NCI-H748 (cell line): Measurements from ENCODE around the gene DSCAM.
"Not testable (repeated sequence)": the region's sequence is repeated elsewhere in the genome, so short reads cannot be mapped to it uniquely, and the experiment has no call there.

Experiments used
- DNase-seq: peaks from one replicate; lab custom pipeline; 2025; ENCODE audit not compliant: unreplicated experiment; lab: John Stamatoyannopoulos, UW

DSCAM gene

GRCh38 chr21:40337981-40338380, 509.0 kb downstream of the DSCAM start:
- no peak for DNase-seq

- peak; percentile 96 for DNase-seq
Observed at GRCh38 chr21:40335704-40336103, 511.3 kb downstream of the DSCAM start.

- no peak for DNase-seq
Observed at GRCh38 chr21:40334159-40334558, 512.8 kb downstream of the DSCAM start.

- DNase-seq, result peak; percentile 61
Observed at GRCh38 chr21:40333731-40334130, 513.2 kb downstream of the DSCAM start.

- no peak for DNase-seq
Observed at GRCh38 chr21:40331804-40332203, 515.2 kb downstream of the DSCAM start.

GRCh38 chr21:40331172-40331571, 515.8 kb downstream of the DSCAM start:
- no peak for DNase-seq

GRCh38 chr21:40324389-40324788, 522.6 kb downstream of the DSCAM start:
- DNase-seq, result no peak

- DNase-seq, result not testable (repeated sequence)
Observed at GRCh38 chr21:40320718-40321117, 526.2 kb downstream of the DSCAM start.

GRCh38 chr21:40318371-40318770, 528.6 kb downstream of the DSCAM start:
- no peak for DNase-seq

- no peak for DNase-seq
Observed at GRCh38 chr21:40316104-40316503, 530.9 kb downstream of the DSCAM start.

GRCh38 chr21:40315626-40316025, 531.3 kb downstream of the DSCAM start:
- no peak for DNase-seq

- DNase-seq, result no peak
Observed at GRCh38 chr21:40313260-40313659, 533.7 kb downstream of the DSCAM start.

- DNase-seq, result no peak
Observed at GRCh38 chr21:40300300-40300699, 546.7 kb downstream of the DSCAM start.

GRCh38 chr21:40299451-40299850, 547.5 kb downstream of the DSCAM start:
- no peak for DNase-seq

- no peak for DNase-seq
Observed at GRCh38 chr21:40294345-40294744, 552.6 kb downstream of the DSCAM start.

GRCh38 chr21:40291560-40291959, 555.4 kb downstream of the DSCAM start:
- no peak for DNase-seq

- no peak for DNase-seq
Observed at GRCh38 chr21:40284409-40284808, 562.5 kb downstream of the DSCAM start.

- peak; percentile 10 for DNase-seq
Observed at GRCh38 chr21:40282912-40283886, 563.8 kb downstream of the DSCAM start.

GRCh38 chr21:40278345-40278744, 568.6 kb downstream of the DSCAM start:
- DNase-seq, result no peak

GRCh38 chr21:40276001-40276400, 571.0 kb downstream of the DSCAM start:
- DNase-seq, result no peak

- no peak for DNase-seq
Observed at GRCh38 chr21:40272037-40272436, 574.9 kb downstream of the DSCAM start.

GRCh38 chr21:40271164-40271563, 575.8 kb downstream of the DSCAM start:
- DNase-seq, result no peak

- no peak for DNase-seq
Observed at GRCh38 chr21:40270047-40270446, 576.9 kb downstream of the DSCAM start.
